Gastroesophageal sphincter (tissue), 2 donors: ENCODE measurements around the gene ATRN.

Experiments
- POLR2A ChIP-seq, 2 donors: fragments of 450-650 bp; IDR thresholded peaks; one replicate each; pipeline ENCODE4 v1.6.1; 2017; ENCODE audit warnings: antibody characterized with exemption in 2 of 2, mild to moderate bottlenecking in 2 of 2, moderate library complexity in 1 of 2
- POLR2AphosphoS5 ChIP-seq: sonication (generic); formaldehyde crosslinking; IDR thresholded peaks from one replicate; pipeline ENCODE4 v1.6.1; 2017; ENCODE audit warnings: antibody characterized with exemption

DNA sequence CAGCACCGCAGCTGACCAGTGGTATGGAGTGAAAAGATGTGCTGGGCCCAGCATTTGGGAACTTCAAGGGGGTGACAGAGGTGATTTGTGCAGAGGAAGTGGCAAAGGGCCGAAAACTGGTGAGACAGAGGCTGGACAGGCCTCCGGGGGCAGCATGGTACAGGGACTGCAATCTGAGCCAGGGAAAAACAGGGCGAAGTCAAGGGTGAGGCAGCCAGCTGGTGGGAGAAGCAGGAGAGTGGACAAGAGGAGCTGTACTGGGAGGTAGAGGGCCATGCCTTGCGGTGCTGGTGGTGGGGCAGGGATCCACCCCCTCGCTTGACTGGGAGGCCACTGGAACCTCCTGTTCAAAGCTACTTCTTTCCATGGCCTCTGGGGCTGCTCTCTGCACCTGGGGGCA is 199.7 kb downstream of the ATRN start:
- TF ChIP-seq POLR2AphosphoS5 (no peak), POLR2A (IDR thresholded peaks at IDR 0.05) (no peak)
